GM21526 (cell line): ENCODE results near the gene TRIM42.

Experiments used
- ATAC-seq: cut with Tn5 transposase; IDR thresholded peaks from one replicate; pipeline ENCODE4 v1.9.1; 2021; ENCODE audit warnings: moderate library complexity; ENCODE audit not compliant: unreplicated experiment, low FRiP score

The TRIM42 gene

GRCh38 chr3:140709751-140710150 is 31.9 kb downstream of the TRIM42 start:
- no peak for ATAC-seq

GRCh38 chr3:140710711-140711389 is 33.0 kb downstream of the TRIM42 start:
- no peak for ATAC-seq

GRCh38 chr3:140711390-140712035 is 33.6 kb downstream of the TRIM42 start:
- no peak for ATAC-seq

- ATAC-seq: no peak
These were observed 34.4 kb downstream of the TRIM42 start for GRCh38 chr3:140712301-140712700.

GRCh38 chr3:140715035-140715434 is 37.2 kb downstream of the TRIM42 start:
- no peak for ATAC-seq

- no peak for ATAC-seq
These were observed 40.1 kb downstream of the TRIM42 start for GRCh38 chr3:140717921-140718320.

- ATAC-seq: no peak
These were observed 42.2 kb downstream of the TRIM42 start for GRCh38 chr3:140719841-140720614.

GRCh38 chr3:140723576-140723975 is 45.7 kb downstream of the TRIM42 start:
- no peak for ATAC-seq

- ATAC-seq: peak; percentile 70
These were observed 47.3 kb downstream of the TRIM42 start for GRCh38 chr3:140724856-140725812.

- no peak for ATAC-seq
These were observed 48.2 kb downstream of the TRIM42 start for GRCh38 chr3:140726066-140726465.

GRCh38 chr3:140727886-140728285 is 50.0 kb downstream of the TRIM42 start:
- ATAC-seq: no peak

- ATAC-seq: peak; percentile 83
These were observed 53.7 kb downstream of the TRIM42 start for GRCh38 chr3:140731440-140732119.

GRCh38 chr3:140733623-140734022 is 55.8 kb downstream of the TRIM42 start:
- ATAC-seq: no peak

- no peak for ATAC-seq
These were observed 59.1 kb downstream of the TRIM42 start for GRCh38 chr3:140736863-140737460.

- no peak for ATAC-seq
These were observed 64.3 kb downstream of the TRIM42 start for GRCh38 chr3:140742116-140742515.

GRCh38 chr3:140748171-140748570 is 70.3 kb downstream of the TRIM42 start:
- no peak for ATAC-seq

- ATAC-seq: no peak
These were observed 71.0 kb downstream of the TRIM42 start for GRCh38 chr3:140748903-140749302.
